HG03139 (cell line): ENCODE data around the gene SAA1.
"Not testable (repeated sequence)": the region's sequence is repeated elsewhere in the genome, so short reads cannot be mapped to it uniquely, and the experiment has no call there.

ENCODE experiments used
- ATAC-seq: cut with Tn5 transposase; IDR thresholded peaks from one replicate; pipeline ENCODE4 v1.9.1; 2021; ENCODE audit not compliant: unreplicated experiment

The SAA1 gene

GRCh38 chr11:18254781-18255361 is 11.2 kb upstream of the SAA1 start:
- no peak for ATAC-seq

DNA sequence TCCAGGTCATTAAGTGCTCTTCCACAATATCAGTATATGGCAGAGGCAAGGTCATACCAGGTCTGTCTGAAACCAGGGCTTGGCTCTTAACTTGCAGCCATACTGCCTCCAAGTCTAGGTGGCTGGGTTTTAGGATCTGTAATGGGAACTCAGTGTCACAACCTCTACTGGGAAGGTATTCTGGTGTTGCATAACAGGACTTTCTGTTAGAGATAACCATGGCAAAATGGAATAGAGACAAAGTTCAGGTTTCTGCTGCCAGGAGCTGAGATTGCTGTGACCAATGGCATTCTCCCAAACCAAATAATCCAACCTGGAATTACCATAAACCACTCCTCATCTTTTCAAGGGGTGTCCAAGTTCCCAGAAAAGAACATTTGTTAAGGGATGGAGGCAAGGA is 6.8 kb upstream of the SAA1 start:
- no peak for ATAC-seq

- no peak for ATAC-seq
Observed at GRCh38 chr11:18261721-18262120, 4.3 kb upstream of the SAA1 start.

GRCh38 chr11:18262681-18263350 is 3.2 kb upstream of the SAA1 start:
- ATAC-seq: not testable (repeated sequence)

- no peak for ATAC-seq
Observed at GRCh38 chr11:18264035-18264434, 2.0 kb upstream of the SAA1 start.

DNA sequence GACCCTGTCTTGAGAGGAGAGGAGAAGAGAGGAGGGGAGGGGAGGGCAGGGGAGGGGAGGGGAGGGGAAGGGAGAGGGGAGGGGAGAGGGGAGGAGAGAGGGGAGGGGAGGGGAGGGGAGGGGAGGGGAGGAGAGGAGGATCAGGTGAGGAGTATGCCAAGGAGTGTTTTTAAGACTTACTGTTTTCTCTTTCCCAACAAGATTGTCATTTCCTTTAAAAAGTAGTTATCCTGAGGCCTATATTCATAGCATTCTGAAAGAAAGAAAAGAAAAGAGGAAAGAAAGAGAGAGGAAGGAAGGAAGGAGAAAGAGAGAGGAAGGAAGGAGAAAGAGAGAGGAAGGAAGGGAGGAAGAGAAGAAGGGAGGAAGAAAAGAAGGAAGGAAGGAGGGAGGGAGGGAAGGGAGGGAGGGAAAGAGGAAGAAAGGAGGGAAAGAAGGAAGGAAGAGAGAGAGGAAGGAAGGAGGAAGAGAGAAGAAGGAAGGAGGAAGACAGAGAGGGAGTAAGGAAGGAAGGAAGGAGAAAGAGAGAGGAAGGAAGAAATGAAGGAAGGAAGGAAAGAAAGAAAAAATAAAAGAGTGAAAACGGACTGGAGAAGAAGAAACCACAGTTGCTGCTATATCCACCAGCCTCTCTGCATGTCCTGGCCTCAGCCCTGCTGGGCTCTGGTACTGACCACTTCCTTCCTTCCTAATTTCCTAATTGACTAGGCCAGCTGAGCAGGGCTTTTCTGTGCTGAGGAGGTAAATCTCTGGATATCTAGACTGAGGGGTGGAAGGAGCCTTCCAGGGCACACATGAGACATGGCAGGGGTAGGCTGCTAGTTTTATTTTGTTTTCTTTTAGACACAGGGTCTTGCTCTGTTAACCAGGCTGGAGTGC is 1.1 kb upstream of the SAA1 start:
- no peak for ATAC-seq

DNA sequence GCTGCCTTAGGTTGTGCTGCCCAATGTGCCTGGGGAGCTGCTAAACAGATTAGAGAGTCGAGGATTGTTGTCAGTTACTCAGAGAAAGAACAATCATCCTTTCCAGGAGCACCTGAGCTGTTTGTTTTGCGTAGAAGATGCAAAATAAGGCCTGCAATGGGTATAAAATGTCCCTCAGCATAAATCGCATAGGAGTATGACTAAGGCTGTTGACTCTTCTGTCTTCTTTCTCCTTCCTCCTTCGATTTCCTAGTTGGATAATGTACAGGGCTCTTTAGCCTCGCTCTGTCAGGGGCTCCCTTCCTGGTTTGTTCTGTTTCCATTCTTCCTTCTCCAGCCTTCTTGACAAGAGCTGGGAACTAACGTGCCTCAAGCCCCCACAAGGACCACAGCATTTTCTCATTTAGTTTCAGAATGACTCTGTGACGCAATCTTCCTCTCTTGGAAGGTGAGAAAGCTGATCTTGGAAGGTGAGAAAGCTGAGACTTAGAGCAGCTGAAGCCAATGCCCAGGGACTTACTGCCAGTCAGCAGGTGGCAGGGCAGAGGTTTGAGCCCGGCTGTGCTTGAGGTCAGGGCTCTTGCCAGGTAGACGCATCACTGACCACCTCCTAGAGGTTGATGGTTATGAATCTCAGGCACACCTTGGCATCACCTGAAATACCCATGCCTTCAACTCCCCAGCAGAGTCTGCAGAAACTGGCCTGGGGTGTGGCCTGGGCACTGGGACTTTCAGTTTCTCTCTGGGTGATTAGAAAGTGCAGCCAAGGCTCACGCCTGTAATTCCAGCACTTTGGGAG is 1.5 kb downstream of the SAA1 start:
- peak; percentile 54 for ATAC-seq

GRCh38 chr11:18269252-18269651 is 3.2 kb downstream of the SAA1 start:
- not testable (repeated sequence) for ATAC-seq

- ATAC-seq: no peak
Observed at GRCh38 chr11:18270102-18270501, 4.0 kb downstream of the SAA1 start.

GRCh38 chr11:18271206-18271605 is 5.1 kb downstream of the SAA1 start:
- no peak for ATAC-seq

DNA sequence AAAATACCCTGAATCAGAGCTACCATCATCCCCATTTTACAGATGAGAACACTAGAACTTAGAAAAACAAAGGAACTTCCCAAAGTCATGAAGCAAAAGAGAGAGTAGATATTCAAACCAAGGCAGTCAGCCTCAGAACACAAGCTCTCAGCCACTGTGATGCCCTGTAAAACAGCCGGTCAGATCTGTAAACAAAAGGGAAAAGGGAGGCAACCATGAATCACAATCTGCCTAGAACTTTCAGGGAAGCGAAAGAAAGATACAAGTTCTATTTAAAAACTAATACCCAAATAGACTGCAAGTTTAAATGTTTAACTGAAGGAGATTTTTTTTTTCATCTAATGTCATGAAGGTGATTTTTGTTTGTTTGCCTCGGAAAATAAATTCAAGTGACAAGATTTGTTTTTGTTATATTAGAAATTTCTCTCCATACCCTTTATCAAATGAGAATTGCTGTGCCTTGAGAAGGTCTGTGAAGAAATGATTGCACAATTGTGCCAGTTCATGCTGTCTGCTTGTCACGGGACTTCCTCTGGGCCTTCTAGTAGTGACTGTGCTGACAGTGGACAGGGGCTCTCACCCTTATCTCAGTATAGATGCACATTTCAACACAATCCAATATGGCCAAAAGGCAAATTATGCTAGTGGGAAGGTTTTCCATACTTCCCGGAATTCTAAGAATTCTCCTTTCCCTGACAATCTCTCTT is 11.7 kb downstream of the SAA1 start:
- no peak for ATAC-seq

DNA sequence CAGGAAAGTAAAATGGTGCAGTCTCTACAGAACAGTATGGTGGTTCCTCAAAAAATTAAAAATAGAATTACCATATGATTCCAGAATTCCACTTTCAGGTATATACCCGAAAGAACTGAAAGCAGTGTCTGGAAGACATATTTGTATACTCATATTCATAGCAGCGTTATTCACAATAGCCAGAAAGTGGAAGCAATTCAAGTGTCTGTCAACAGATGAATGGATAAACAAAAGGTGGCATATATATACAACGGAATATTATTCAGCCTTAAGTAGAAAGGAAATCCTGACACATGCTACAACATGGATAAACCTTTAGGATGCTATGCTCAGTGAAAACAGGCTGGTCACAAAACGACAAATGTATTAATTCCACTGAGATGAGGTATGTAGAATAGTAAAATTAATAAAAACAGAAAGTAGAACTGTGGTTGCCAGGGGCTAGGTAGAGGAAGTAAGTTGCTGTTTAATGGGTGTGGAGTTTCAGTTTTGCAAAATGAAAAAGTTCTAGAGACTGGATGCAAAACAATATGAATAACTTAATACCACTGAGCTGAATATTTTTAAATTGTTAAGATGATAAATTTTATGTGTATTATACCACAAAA is 14.5 kb downstream of the SAA1 start:
- peak; percentile 91 for ATAC-seq

DNA sequence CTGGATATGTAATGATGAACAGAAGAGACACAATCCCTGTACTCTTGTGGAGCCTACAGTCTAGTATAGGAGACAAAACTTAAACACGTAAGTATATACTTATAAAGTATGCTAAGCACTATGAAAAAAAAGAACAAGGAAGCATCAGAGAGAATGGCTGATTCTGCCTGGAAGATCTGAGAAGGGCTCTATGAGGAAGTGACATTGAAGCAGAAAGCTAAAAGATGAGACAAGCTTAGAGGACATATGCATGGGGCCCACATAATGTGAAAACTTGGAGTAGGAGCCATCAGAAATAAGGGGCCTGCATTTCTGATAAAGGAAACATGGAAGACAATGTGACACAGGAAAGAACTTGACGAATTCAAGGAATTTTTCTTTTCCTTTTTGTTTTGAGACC is 16.6 kb downstream of the SAA1 start:
- ATAC-seq: no peak

DNA sequence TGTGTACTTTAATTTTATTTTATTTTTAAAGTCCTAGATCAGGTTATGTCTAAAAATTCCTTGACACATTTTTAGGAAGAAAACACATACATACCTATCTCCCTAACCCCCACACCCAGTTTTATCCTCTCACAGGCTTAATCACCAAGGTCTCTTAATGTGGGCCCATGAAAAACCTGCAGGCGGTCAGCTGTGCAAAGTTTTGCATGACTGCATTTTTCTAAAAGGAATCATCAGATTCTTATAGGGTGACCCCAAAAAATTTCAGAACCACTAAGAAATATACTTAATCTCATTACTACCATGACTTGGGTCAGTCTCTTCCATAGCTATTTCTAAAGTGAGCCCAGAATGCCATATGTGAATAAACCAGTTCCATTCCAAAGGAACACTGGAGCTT is 19.8 kb downstream of the SAA1 start:
- ATAC-seq: no peak

- ATAC-seq: no peak
Observed at GRCh38 chr11:18288911-18289310, 22.8 kb downstream of the SAA1 start.

- ATAC-seq: no peak
Observed at GRCh38 chr11:18294862-18295261, 28.8 kb downstream of the SAA1 start.

- no peak for ATAC-seq
Observed at GRCh38 chr11:18295316-18295715, 29.3 kb downstream of the SAA1 start.

DNA sequence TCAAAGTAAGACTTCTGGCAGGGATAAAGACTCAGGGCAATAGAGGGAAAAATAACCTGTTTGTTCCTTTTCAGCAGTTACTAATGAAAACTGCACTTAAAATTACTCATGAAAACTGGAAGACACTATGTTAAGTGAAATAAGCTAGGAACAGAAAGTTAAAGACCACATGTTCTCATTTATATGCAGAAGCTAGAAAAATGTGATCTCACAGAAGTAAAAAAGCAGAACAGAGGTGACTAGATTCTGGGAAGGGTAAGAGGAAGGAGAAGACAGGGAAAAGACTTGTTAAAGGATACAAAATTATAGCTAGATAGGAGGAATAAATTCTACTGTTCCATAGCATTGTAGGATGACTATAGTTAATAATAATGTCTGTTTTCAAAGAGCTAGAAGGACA is 33.7 kb downstream of the SAA1 start:
- no peak for ATAC-seq

GRCh38 chr11:18304745-18305144 is 38.7 kb downstream of the SAA1 start:
- ATAC-seq: no peak

DNA sequence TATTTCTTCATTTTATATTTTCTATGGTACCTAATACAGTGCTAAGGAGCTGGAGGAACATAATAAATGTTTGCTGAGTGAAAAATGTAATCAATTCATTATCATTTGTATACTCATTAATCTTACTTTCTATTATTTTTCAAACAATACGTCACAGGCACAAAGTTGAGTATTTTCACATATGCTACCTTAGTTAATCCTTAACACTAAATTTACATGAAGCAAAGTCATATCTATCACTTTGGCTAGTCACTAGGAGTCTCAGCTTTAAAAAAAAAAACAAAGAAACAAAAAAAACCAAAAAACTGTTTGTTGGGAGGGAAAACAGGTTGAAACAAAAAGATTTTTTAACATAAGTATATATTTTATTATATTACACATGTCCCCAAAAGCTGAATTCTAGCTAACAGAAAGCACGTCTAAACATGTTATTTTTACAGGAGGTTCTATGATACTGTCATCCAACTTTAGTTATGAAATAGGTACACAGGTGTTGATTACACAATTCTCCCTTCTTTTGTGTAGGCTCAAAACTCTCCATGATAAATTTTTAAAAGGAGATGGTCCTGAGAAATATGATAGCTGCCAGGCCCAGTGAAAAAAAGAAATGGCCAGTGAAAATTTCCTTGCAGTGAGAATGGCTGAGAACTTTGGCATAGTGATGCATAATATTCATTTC is 41.5 kb downstream of the SAA1 start:
- ATAC-seq: no peak
